ENCODE data around the gene NR3C2. TPM values are rescaled to one million over a fixed set of nuclear protein-coding genes. Genes with fewer than 3 reads are reported as not detected.
"Not testable (repeated sequence)": the region's sequence is repeated elsewhere in the genome, so short reads cannot be mapped to it uniquely, and the experiment has no call there.

Gene NR3C2
- polyA plus RNA-seq, 6 donors from 2014 or later, result 2.4 to 6.4 (median 3.9) TPM

- Mint-ChIP-seq H3K27ac (no peak overlapping the region), H3K4me3 (no peak overlapping the region), H3K36me3 (peaks cover 0 to 5% of the 10 kb centered on the region in 2 donors), H3K4me1 (peaks cover 10 to 18% (median 15%) of the 10 kb centered on the region in 3 donors), H3K27me3 (no peaks in the 10 kb centered on the region), H3K9me3 (peaks cover 0 to 3% (median 0%) of the 10 kb centered on the region in 7 donors)
- ATAC-seq (ENCODE audit: low read depth in 2 of 2) (no peak), DNase-seq (no peak)
These were observed 237.3 kb downstream of the NR3C2 start for GRCh38 chr4:148204892-148205291.

GRCh38 chr4:148204171-148204570 lies 238.0 kb downstream of the NR3C2 start:
- Mint-ChIP-seq H3K27me3 (no peaks in the 10 kb centered on the region), H3K9me3 (peaks cover 0 to 2% (median 0%) of the 10 kb centered on the region in 7 donors), H3K4me3 (no peak overlapping the region), H3K27ac (no peak overlapping the region), H3K4me1 (peaks cover 10 to 11% (median 10%) of the 10 kb centered on the region in 3 donors), H3K36me3 (peaks cover 0 to 5% of the 10 kb centered on the region in 2 donors)
- ATAC-seq (ENCODE audit: low read depth in 2 of 2) (no peak), DNase-seq (no peak)

- H3K27me3 Mint-ChIP-seq, result no peaks in the 10 kb centered on the region
- peaks cover 0 to 5% of the 10 kb centered on the region in 2 donors for H3K36me3 Mint-ChIP-seq
- no peak for DNase-seq
- no peak for ATAC-seq (ENCODE audit: low read depth in 2 of 2)
- H3K27ac Mint-ChIP-seq, result no peak overlapping the region
- H3K9me3 Mint-ChIP-seq, result peaks cover 0 to 2% (median 0%) of the 10 kb centered on the region in 7 donors
- H3K4me3 Mint-ChIP-seq, result no peak overlapping the region
- peaks cover 5 to 6% (median 6%) of the 10 kb centered on the region in 3 donors for H3K4me1 Mint-ChIP-seq
These were observed 238.9 kb downstream of the NR3C2 start for GRCh38 chr4:148203056-148203898.

DNA sequence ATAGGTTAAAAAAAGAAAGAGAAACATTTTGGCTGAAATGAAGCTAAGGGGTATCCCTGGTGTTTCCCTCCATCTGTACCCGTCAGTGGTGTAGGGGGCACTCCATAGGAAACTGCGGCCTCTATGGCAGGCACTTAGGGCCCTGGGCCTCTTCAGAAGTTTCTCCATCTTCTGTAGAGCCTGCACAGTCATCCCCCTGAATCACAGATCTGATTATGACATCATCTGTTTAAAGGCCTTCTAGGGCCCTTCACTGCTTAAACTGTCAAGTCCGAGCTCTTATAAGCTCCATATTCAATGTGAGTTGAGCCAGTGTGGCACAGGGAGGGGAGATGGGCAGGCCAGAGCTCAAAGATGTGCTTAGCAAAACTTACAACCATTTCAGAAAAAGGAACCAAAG lies 241.3 kb downstream of the NR3C2 start:
- H3K4me1 Mint-ChIP-seq, result no peaks in the 10 kb centered on the region
- no peak overlapping the region for H3K27ac Mint-ChIP-seq
- peaks cover 0 to 2% (median 0%) of the 10 kb centered on the region in 7 donors for H3K9me3 Mint-ChIP-seq
- no peaks in the 10 kb centered on the region for H3K27me3 Mint-ChIP-seq
- ATAC-seq (ENCODE audit: low read depth in 2 of 2) (no peak), DNase-seq (no peak)
- H3K36me3 Mint-ChIP-seq, result no peaks in the 10 kb centered on the region
- no peak overlapping the region for H3K4me3 Mint-ChIP-seq

- Mint-ChIP-seq H3K4me1 (no peaks in the 10 kb centered on the region), H3K27me3 (no peaks in the 10 kb centered on the region), H3K9me3 (peaks cover 0 to 4% (median 0%) of the 10 kb centered on the region in 7 donors), H3K4me3 (no peak overlapping the region), H3K36me3 (peaks cover 11 to 26% of the 10 kb centered on the region in 2 donors), H3K27ac (no peak overlapping the region)
- ATAC-seq (ENCODE audit: low read depth in 2 of 2) (no peak), DNase-seq (no peak)
These were observed 246.1 kb downstream of the NR3C2 start for GRCh38 chr4:148196164-148196563.

- Mint-ChIP-seq H3K9me3 (peaks cover 0 to 8% (median 4%) of the 10 kb centered on the region in 7 donors), H3K27ac (no peak overlapping the region), H3K27me3 (no peaks in the 10 kb centered on the region), H3K4me3 (no peak overlapping the region), H3K4me1 (peaks cover 0 to 3% (median 0%) of the 10 kb centered on the region in 3 donors), H3K36me3 (peaks cover 22 to 45% of the 10 kb centered on the region in 2 donors)
- ATAC-seq (ENCODE audit: low read depth in 2 of 2), result no peak
- DNase-seq, result no peak
These were observed 249.7 kb downstream of the NR3C2 start for GRCh38 chr4:148192526-148192925.

DNA sequence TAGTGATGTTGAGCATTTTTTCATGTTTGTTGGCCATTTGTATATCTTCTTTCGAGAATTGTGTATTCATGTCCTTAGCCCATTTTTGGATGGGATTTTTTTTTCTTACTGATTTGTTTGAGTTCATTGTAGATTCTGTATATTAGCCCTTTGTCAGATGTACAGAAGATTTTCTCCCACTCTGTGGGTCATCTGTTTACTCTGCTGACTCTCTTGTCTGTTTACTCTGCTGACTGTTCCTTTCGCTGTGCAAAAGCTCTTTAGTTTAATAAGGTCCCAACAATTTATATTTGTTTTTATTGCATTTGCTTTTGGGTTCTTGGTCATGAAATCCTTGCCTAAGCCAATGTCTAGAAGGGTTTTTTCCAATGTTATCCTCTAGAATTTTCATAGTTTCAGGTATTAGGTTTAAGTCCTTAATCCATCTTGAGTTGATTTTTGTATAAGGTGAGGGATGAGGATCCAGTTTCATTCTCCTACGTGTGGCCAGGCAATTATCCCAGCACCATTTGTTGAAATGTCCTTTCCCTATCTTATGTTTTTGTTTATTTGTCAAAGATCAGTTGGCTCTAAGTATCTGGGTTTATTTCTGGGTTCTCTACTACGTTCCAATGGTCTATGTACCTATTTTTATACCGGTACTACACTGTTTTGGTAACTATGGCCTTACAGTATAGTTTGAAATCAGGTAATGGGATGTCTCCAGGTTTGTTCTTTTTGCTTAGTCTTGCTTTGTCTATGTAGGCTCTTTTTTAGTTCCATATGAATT lies 254.6 kb downstream of the NR3C2 start:
- Mint-ChIP-seq H3K9me3 (peaks cover 1 to 11% (median 7%) of the 10 kb centered on the region in 7 donors), H3K36me3 (peaks cover 30 to 38% of the 10 kb centered on the region in 2 donors), H3K27ac (peak overlapping the region in 1 of 6 donors; percentile 94)
- ATAC-seq (ENCODE audit: low read depth in 2 of 2); H3K4me1 Mint-ChIP-seq; H3K27me3 Mint-ChIP-seq; H3K4me3 Mint-ChIP-seq; DNase-seq: not testable (repeated sequence)

GRCh38 chr4:148184922-148185321 lies 257.3 kb downstream of the NR3C2 start:
- Mint-ChIP-seq H3K4me1 (peaks cover 0 to 1% (median 0%) of the 10 kb centered on the region in 3 donors), H3K9me3 (peaks cover 0 to 7% (median 6%) of the 10 kb centered on the region in 7 donors), H3K4me3 (no peak overlapping the region), H3K36me3 (peaks cover 15 to 28% of the 10 kb centered on the region in 2 donors), H3K27me3 (no peaks in the 10 kb centered on the region), H3K27ac (no peak overlapping the region)
- ATAC-seq (ENCODE audit: low read depth in 2 of 2) (no peak), DNase-seq (no peak)

DNA sequence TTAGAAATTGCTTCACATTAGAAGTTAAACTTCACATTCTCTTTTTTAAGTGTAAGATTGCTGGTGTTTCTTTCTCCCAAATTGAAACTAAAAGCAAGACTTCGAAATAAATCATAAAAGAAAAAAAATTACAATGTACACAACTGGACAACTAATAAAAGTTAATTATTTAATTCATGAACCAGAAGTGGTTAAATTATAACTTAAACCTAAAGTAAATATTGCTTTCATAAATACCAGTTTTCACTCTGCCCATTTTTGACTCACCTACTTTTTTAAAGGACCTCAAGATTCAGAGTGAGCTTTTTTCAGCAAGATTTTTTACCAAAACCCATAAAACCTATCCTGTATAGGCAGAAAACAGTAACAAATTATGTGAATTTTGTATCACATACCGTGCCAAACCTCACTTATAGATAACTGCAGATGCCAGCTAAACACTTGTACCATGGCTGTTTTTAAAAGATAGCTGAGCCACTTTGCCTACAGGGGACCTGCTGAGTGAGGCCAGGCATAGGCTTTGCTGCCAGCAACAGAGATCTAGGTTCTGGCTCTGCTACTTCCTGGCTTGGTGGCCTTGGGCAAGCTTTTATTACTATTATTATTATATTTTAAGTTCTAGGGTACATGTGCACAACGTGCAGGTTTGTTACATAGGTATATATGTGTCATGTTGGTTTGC lies 259.8 kb downstream of the NR3C2 start:
- no peak overlapping the region for H3K27ac Mint-ChIP-seq

GRCh38 chr4:148173397-148174017 lies 268.7 kb downstream of the NR3C2 start:
- peaks cover 0 to 11% (median 4%) of the 10 kb centered on the region in 7 donors for H3K9me3 Mint-ChIP-seq
- H3K27ac Mint-ChIP-seq, result no peak overlapping the region

More for the DNA sequence above, 259.8 kb downstream of the NR3C2 start:
- DNase-seq (no peak), ATAC-seq (ENCODE audit: low read depth in 2 of 2) (no peak)
- Mint-ChIP-seq H3K9me3 (peaks cover 0 to 7% (median 3%) of the 10 kb centered on the region in 7 donors), H3K4me1 (no peaks in the 10 kb centered on the region), H3K27me3 (no peaks in the 10 kb centered on the region), H3K36me3 (peaks cover 8 to 11% of the 10 kb centered on the region in 2 donors), H3K4me3 (no peak overlapping the region)

GRCh38 chr4:148171596-148171995 lies 270.6 kb downstream of the NR3C2 start:
- no peak overlapping the region for H3K4me3 Mint-ChIP-seq
- DNase-seq, result no peak
- no peaks in the 10 kb centered on the region for H3K27me3 Mint-ChIP-seq
- peaks cover 17 to 22% of the 10 kb centered on the region in 2 donors for H3K36me3 Mint-ChIP-seq
- peak overlapping the region in 2 of 6 donors; percentile 20 to 37 for H3K27ac Mint-ChIP-seq
- peaks cover 12 to 17% (median 13%) of the 10 kb centered on the region in 3 donors for H3K4me1 Mint-ChIP-seq
- no peak for ATAC-seq (ENCODE audit: low read depth in 2 of 2)
- peaks cover 0 to 11% (median 4%) of the 10 kb centered on the region in 7 donors for H3K9me3 Mint-ChIP-seq

More at GRCh38 chr4:148173397-148174017, 268.7 kb downstream of the NR3C2 start:
- no peak for DNase-seq
- no peak for ATAC-seq (ENCODE audit: low read depth in 2 of 2)
- H3K4me3 Mint-ChIP-seq, result no peak overlapping the region
- H3K27me3 Mint-ChIP-seq, result no peaks in the 10 kb centered on the region
- peaks cover 12 to 17% (median 13%) of the 10 kb centered on the region in 3 donors for H3K4me1 Mint-ChIP-seq
- peaks cover 14 to 22% of the 10 kb centered on the region in 2 donors for H3K36me3 Mint-ChIP-seq

DNA sequence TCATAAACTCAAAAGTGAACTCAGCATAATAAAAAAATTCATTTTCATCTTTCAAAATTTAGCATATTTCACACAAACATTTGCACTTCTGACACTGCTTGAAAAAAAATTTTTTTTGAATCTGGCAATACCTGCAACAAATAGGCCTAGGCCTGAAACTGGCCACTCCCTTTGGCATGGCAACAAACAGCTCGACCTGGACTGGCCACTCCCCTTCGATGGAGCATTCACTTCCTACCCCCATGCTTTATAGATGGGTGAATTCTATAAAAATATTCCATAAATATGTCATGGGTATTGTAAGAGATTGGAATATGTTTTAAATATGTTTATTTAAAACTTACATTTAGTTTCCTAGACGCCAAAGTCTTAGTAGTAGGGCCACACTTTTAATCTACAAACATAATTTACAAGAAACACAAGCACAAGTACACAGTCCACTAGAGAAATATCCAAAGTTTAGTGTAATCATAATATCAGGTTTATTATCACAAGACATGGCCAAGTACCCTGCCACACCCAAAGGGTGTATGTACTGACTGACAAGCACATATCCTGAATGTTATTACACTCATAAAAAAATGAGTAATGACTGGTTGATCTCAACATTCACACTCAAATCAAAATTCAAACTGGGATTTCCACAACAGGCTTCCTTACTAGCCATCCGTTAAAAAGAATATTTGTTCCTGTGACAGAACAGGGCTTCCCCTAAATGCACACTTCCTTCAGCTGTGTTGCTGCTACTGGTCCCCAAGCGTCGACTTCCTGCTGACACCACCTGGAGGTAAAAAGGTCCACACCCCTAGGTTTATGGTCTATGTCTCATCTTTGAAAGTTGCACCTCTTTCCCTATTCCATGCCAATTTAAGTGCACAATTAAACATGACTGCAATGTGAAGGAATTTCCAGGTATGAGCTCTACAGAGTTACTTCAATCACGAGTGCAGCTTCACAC lies 271.5 kb downstream of the NR3C2 start:
- peak overlapping the region in 2 of 6 donors; percentile 54 to 78 for H3K27ac Mint-ChIP-seq
- peaks cover 0 to 11% (median 4%) of the 10 kb centered on the region in 7 donors for H3K9me3 Mint-ChIP-seq
- DNase-seq (no peak), ATAC-seq (ENCODE audit: low read depth in 2 of 2) (peak; percentile 42 to 49)
- peaks cover 21 to 22% of the 10 kb centered on the region in 2 donors for H3K36me3 Mint-ChIP-seq
- H3K4me1 Mint-ChIP-seq, result peaks cover 12 to 17% (median 13%) of the 10 kb centered on the region in 3 donors
- no peak overlapping the region for H3K4me3 Mint-ChIP-seq
- H3K27me3 Mint-ChIP-seq, result no peaks in the 10 kb centered on the region
